Aorta (tissue), 5 donors: Measurements from ENCODE around the gene BMF. TPM values are rescaled to one million over a fixed set of nuclear protein-coding genes. Genes with fewer than 3 reads are reported as not detected.
"Not testable (repeated sequence)": the region's sequence is repeated elsewhere in the genome, so short reads cannot be mapped to it uniquely, and the experiment has no call there.

Experiments
- ATAC-seq: fragments of 200-7000 bp; cut with Tn5 transposase; one replicate; pipeline ENCODE4 v1.9.1; 2022; ENCODE audit warnings: moderate library complexity; ENCODE audit not compliant: low FRiP score
- DNase-seq, 2 donors: peaks; one replicate each; pipeline ENCODE4 v3.0.0-alpha.2; 2020
- H3K27ac ChIP-seq, 2 donors: one replicate each; pipeline ENCODE4 v1.5.1; 2013; ENCODE audit warnings: low read length in 2 of 2, mild to moderate bottlenecking in 2 of 2, moderate library complexity in 2 of 2, control low read depth in 1 of 2, inconsistent platforms in 1 of 2, low read depth in 1 of 2
- H3K27me3 ChIP-seq, 2 donors: one replicate each; pipeline ENCODE4 v1.6.1; 2013; ENCODE audit warnings: control low read depth in 1 of 2, low read length in 1 of 2, mild to moderate bottlenecking in 1 of 2, moderate library complexity in 1 of 2; ENCODE audit not compliant: insufficient read depth in 2 of 2, control insufficient read depth in 1 of 2
- H3K36me3 ChIP-seq, 2 donors: one replicate each; pipeline ENCODE4 v1.6.1; 2013; ENCODE audit warnings: control low read depth in 1 of 2, low read length in 1 of 2, mild to moderate bottlenecking in 1 of 2; ENCODE audit not compliant: insufficient read depth in 2 of 2, control insufficient read depth in 1 of 2
- H3K4me1 ChIP-seq, 2 donors: one replicate each; pipeline ENCODE4 v1.6.1; 2013; ENCODE audit warnings: low read length in 2 of 2, control low read depth in 1 of 2, mild to moderate bottlenecking in 1 of 2, moderate library complexity in 1 of 2; ENCODE audit not compliant: insufficient read depth in 2 of 2, control insufficient read depth in 1 of 2
- H3K4me3 ChIP-seq, 2 donors: one replicate each; pipeline ENCODE4 v1.5.1; 2013; ENCODE audit warnings: low read length in 2 of 2, control low read depth in 1 of 2, mild to moderate bottlenecking in 1 of 2
- H3K9me3 ChIP-seq: one replicate; pipeline ENCODE4 v1.6.1; 2013; ENCODE audit warnings: mild to moderate bottlenecking, low read length; ENCODE audit not compliant: control insufficient read depth
- WGBS, 2 donors: extraction: QIAGEN DNeasy Blood & Tissue Kit; methylation state at CpG; one replicate each; pipeline ENCODE4 v1.1.7; 2013; 5-methylcytosine and 5-hydroxymethylcytosine counted together
- intact Hi-C, 2 donors: fragments of 100-400 bp; cut with DNase I; formaldehyde crosslinking; loops; one replicate each; pipeline versions ENCODE4 v1.14.2 to v1.15.0; 2022
- polyA plus RNA-seq, 2 donors: library from polyadenylated mRNA; stranded (reverse); fragments of 200-250 nt; gene quantifications; one replicate each; pipeline ENCODE4 v1.2.3, GENCODE V29; 2013
- total RNA-seq, 2 donors: library from RNA; stranded (reverse); fragmentation: NEBNext Ultra II Directional; extraction: Animal tissue kit (Norgen Biotek cat#: 25700); gene quantifications; one replicate each; pipeline ENCODE4 v1.2.1, GENCODE V29; 2021
- donor health status: healthy with polysubstance abuse.
- donor health status: Bipolar disorder and iron deficiency.
- donor health status: DM: no; HTN: no; CAD: no.
- donor health status: DM: no; HTN: no; CAD: no.
- donor health status: DM: yes; HTN: yes; CAD: no.

Gene BMF
- total and polyA plus RNA-seq, 4 donors: 4.3 to 17.3 (median 5.8) TPM

DNA sequence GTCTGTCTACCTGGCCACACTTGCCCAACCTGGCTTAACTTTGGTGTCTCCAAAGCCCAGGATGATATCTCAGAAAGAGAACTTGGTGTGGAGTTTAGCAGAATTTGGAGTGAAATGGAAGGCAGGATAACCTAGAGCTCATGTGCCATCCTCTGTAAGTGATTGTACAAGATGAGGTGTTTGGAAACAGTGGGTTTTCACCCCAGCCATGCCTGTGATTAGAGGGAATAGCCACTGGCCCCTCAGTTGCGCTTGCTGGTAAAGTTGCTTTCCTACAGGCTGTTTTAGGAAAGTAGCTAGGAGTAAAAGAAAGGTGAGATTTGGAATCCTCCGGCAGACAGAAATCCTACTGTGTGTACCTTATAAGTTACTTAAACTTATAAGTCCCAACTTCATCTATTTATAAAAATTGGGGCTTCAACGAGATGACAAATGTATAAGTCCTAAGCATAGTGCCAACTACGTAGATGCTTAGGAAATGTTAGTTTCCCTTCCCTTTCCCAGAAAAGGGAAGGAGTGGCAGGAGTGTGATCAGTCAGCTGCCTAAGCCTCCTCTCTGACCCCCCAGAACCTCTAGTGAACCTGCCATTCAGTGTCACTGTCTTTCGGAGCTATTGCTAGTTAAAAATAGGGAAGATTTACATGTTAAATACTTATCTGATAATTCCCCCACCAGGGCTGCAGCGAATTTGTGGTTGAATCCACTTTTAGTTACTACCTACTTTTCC lies 13.4 kb upstream of the BMF start:
- H3K4me3 ChIP-seq: no peak overlapping the region
- WGBS, 2 donors: 68 to 73% methylated on average over 6 of the region's 6 CpGs
- H3K9me3 ChIP-seq: no peaks in the 10 kb centered on the region
- DNase-seq (no peak), ATAC-seq (no peak)
- intact Hi-C loops: no loop called here
- no peaks in the 10 kb centered on the region for H3K27me3 ChIP-seq
- H3K36me3 ChIP-seq: no peaks in the 10 kb centered on the region
- peaks cover 0 to 1% of the 10 kb centered on the region in 2 donors for H3K4me1 ChIP-seq
- H3K27ac ChIP-seq: no peak overlapping the region

GRCh38 chr15:40118473-40118872 lies 9.8 kb upstream of the BMF start:
- peaks cover 0 to 1% of the 10 kb centered on the region in 2 donors for H3K4me1 ChIP-seq
- ATAC-seq: no peak
- H3K9me3 ChIP-seq: no peaks in the 10 kb centered on the region
- no peak overlapping the region for H3K4me3 ChIP-seq
- H3K27ac ChIP-seq: no peak overlapping the region
- DNase-seq: no peak
- no peaks in the 10 kb centered on the region for H3K36me3 ChIP-seq
- intact Hi-C loops: no loop called here
- no peaks in the 10 kb centered on the region for H3K27me3 ChIP-seq
- 48 to 50% methylated on average over 3 of the region's 3 CpGs for WGBS, 2 donors

DNA sequence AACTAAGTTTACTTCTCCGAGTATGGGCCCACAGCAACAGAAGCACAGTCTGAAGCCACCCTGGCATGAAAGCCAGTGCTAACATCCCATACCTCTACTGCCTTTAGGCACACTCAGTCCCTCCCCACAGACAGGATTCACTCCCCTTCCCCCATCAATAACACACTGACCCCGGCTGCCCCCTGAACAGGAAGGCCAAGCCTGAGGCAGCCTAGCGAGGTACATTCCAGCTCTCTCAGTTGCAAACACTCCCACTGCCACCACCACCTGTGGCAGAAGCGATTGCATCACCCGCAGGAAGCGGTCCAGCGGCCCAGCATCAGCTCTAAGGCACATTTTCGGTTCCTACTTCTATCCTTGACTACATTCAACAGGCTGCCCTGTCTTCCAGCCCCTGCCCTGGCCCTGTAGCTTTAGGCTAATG lies 7.0 kb upstream of the BMF start:
- no peaks in the 10 kb centered on the region for H3K4me1 ChIP-seq
- intact Hi-C loops: no loop called here
- H3K36me3 ChIP-seq: no peaks in the 10 kb centered on the region
- no peak overlapping the region for H3K4me3 ChIP-seq
- H3K9me3 ChIP-seq: no peaks in the 10 kb centered on the region
- WGBS, 2 donors: 81 to 82% methylated on average over 8 of the region's 8 CpGs
- peak in 1 of 2 donors; percentile 82 for DNase-seq
- no peak overlapping the region for H3K27ac ChIP-seq
- ATAC-seq: no peak
- no peaks in the 10 kb centered on the region for H3K27me3 ChIP-seq

DNA sequence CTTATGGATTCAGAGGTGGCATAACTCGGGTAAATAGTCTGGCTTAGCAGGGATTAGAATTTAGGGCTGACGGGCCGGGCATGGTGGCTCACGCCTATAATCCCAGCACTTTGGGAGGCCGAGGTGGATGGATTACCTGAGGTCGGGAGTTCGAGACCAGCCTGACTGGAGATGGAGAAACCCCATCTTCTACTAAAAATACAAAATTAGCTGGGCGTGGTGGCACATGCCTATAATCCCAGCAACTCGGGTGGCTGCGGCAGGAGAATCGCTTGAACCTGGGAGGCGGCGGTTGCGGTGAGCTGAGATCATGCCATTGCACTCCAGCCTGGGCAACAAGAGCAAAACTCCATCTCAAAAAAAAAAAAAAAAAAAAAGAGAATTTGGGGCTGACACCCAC lies 6.4 kb upstream of the BMF start:
- H3K27me3 ChIP-seq, DNase-seq, ATAC-seq, intact Hi-C loops, H3K27ac ChIP-seq, H3K36me3 ChIP-seq, H3K9me3 ChIP-seq, H3K4me1 ChIP-seq, H3K4me3 ChIP-seq: not testable (repeated sequence)
- WGBS, 2 donors: 97 to 98% methylated on average over 14 of the region's 14 CpGs

GRCh38 chr15:40114218-40114617 lies 5.5 kb upstream of the BMF start:
- no peaks in the 10 kb centered on the region for H3K36me3 ChIP-seq
- DNase-seq: no peak
- 92 to 95% methylated on average over 2 of the region's 2 CpGs for WGBS, 2 donors
- H3K27me3 ChIP-seq: no peaks in the 10 kb centered on the region
- no peaks in the 10 kb centered on the region for H3K4me1 ChIP-seq
- no peak overlapping the region for H3K27ac ChIP-seq
- intact Hi-C loops: no loop called here
- ATAC-seq: no peak
- no peak overlapping the region for H3K4me3 ChIP-seq
- H3K9me3 ChIP-seq: no peaks in the 10 kb centered on the region

GRCh38 chr15:40112789-40113188 lies 4.1 kb upstream of the BMF start:
- ATAC-seq: no peak
- Histone ChIP-seq H3K27me3 (no peaks in the 10 kb centered on the region), H3K4me3 (no peak overlapping the region), H3K4me1 (no peaks in the 10 kb centered on the region), H3K9me3 (no peaks in the 10 kb centered on the region), H3K36me3 (no peaks in the 10 kb centered on the region), H3K27ac (no peak overlapping the region)
- 83 to 87% methylated on average over 24 of the region's 24 CpGs for WGBS, 2 donors
- DNase-seq: no peak
- intact Hi-C loops: no loop called here

DNA sequence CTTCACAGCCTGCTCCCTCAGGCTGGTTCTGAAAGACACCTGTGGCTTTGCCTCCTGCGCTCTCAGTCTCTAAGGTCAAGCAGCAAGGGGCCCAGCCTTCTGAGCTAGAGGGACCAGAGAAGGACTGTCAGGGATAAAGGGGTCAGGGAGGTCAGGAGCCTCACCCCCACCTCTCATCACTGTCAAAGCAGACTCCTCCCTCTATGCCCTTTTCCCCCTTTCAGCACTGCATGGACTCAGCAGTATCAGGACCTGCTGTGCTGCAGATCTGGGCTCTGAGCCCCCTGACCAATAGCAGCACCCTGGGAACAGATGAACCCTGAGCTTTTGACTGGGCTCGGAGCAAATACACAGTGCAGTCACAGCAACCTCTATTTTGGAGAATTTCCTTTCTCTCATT lies 3.2 kb upstream of the BMF start:
- WGBS, 2 donors: 87 to 92% methylated on average over 2 of the region's 2 CpGs
- H3K27ac ChIP-seq: no peak overlapping the region

DNA sequence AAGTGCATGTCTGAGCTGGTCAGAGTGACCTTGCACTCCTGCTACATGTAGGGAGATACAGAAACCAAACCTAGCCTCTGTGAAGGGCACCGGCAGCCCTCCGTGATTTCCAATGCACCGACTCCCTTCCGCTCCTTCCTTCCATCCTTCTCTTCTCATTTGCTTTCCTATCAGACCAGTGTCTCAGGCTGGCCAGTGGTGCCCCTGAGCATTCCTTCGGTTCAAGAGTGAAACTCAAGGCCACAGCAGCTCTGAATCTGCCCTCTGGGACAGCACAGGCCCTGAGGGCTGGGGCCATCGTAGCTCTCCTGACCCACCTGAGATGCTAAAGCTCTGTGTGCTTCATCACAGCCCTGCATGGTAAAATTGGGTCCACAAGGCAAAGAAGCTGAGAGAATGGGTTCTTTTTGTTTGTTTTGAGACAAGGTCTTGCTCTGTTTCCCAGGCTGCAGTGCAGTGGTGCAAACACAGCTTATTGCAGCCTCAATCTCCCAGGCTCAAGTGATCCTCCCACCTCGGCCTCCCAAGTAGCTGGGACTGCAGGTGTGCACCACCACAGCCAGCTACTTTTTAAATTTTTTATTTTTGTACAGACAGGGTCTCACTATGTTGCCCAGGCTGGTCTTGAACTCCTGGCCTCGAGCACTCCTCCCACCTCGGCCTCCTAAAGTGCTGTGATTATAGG lies 2.3 kb upstream of the BMF start:
- H3K9me3 ChIP-seq: no peaks in the 10 kb centered on the region
- intact Hi-C loops: no loop called here
- 93% methylated on average over 9 of the region's 9 CpGs for WGBS, 2 donors
- no peaks in the 10 kb centered on the region for H3K27me3 ChIP-seq
- ATAC-seq (no peak), DNase-seq (no peak)
- no peaks in the 10 kb centered on the region for H3K4me1 ChIP-seq
- no peak overlapping the region for H3K4me3 ChIP-seq
- H3K27ac ChIP-seq: no peak overlapping the region
- H3K36me3 ChIP-seq: no peaks in the 10 kb centered on the region

More for the DNA sequence above, 3.2 kb upstream of the BMF start:
- Histone ChIP-seq H3K27me3 (no peaks in the 10 kb centered on the region), H3K36me3 (no peaks in the 10 kb centered on the region), H3K4me3 (no peak overlapping the region), H3K9me3 (no peaks in the 10 kb centered on the region), H3K4me1 (no peaks in the 10 kb centered on the region)
- ATAC-seq (no peak), DNase-seq (no peak)
- intact Hi-C loops: no loop called here
